22Rv1 (cell line): ENCODE measurements around the gene KIRREL1.

ENCODE experiments used
- CTCF ChIP-seq: fragments of 450-650 bp; IDR thresholded peaks from 2 replicates; pipeline ENCODE4 v1.5.1; 2017; ENCODE audit warnings: mild to moderate bottlenecking
- ZFX ChIP-seq: fragments of 450-650 bp; IDR thresholded peaks from 2 replicates; pipeline ENCODE4 v1.6.1; 2017; ENCODE audit warnings: antibody characterized with exemption, borderline replicate concordance

- TF ChIP-seq CTCF (no peak), ZFX (no peak)
Measured at GRCh38 chr1:158084336-158084735, 90.9 kb downstream of the KIRREL1 start.
